Prostate gland (tissue), 1 donor: ENCODE data around the gene ASXL2.

Experiments used
- POLR2A ChIP-seq: fragments of 450-650 bp; IDR thresholded peaks from one replicate; pipeline ENCODE4 v1.6.1; 2016; ENCODE audit warnings: antibody characterized with exemption, mild to moderate bottlenecking
- POLR2AphosphoS5 ChIP-seq: sonication (generic); formaldehyde crosslinking; IDR thresholded peaks from one replicate; pipeline ENCODE4 v1.6.1; 2017; ENCODE audit warnings: antibody characterized with exemption

- TF ChIP-seq POLR2A (no peak), POLR2AphosphoS5 (no peak)
Measured at GRCh38 chr2:25712455-25712854, 165.8 kb downstream of the ASXL2 start.
